ENCODE measurements around the gene BAG5. TPM values are rescaled to one million over a fixed set of nuclear protein-coding genes. Genes with fewer than 3 reads are reported as not detected.

BAG5 gene
- total RNA-seq, 4 donors from 2014 or later, result 13.8 to 43.6 (median 33.1) TPM

DNA sequence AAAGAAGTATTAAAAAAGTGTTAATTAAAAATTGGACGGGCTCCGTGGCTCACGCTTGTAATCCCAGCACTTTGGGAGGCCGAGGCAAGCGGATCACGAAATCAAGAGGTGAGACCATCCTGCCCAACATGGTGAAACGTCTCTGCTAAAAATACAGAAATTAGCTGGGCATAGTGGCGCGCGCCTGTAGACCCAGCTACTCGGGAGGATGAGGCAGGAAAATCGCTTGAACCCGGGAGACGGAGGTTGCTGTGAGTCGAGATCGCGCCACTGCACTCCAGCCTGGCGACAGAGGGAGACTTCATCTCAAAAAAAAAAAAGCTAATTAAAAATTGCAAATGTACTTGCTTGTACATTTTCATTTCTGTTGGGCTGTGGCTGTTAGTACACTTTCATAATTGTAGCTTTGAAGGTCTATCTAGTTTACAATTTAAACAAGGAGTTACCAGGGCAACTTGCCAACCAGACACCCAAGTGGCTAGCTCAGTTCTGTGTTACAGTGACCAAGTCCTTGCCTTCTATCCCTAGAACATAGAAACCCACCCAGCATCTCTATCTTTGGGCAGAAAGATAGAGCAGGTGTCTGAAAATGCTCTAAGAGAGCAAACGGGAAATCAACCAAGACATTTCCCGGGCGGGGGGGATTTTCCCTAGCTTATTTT lies 1.5 kb upstream of the BAG5 start:
- Histone ChIP-seq H3K27me3 (no peaks in the 10 kb centered on the region), H3K36me3 (no peaks in the 10 kb centered on the region), H3K9me3 (no peaks in the 10 kb centered on the region), H3K4me3 (peak overlapping the region; percentile 68 to 98), H3K27ac (no peak overlapping the region), H3K4me1 (peaks cover 15 to 17% of the 10 kb centered on the region in 2 donors)
- intact Hi-C loops (cut with DNase I; ENCODE audit: low total_unique reads), result no loop called here
- no peak for DNase-seq
- TF ChIP-seq POLR2A (IDR thresholded peaks at IDR 0.05) (no peak), CTCF (IDR thresholded peaks at IDR 0.05) (no peak)

GRCh38 chr14:103563226-103563620 lies 766 bp upstream of the BAG5 start:
- peak overlapping the region; percentile 68 to 98 for H3K4me3 ChIP-seq
- H3K27ac ChIP-seq, result peak overlapping the region; percentile 95 to 96
- no peaks in the 10 kb centered on the region for H3K27me3 ChIP-seq
- H3K36me3 ChIP-seq, result no peaks in the 10 kb centered on the region
- H3K4me1 ChIP-seq, result peaks cover 17 to 20% of the 10 kb centered on the region in 2 donors
- intact Hi-C loops (cut with DNase I; ENCODE audit: low total_unique reads), result no loop called here
- DNase-seq, result no peak
- no peaks in the 10 kb centered on the region for H3K9me3 ChIP-seq
- no peak for TF ChIP-seq CTCF (IDR thresholded peaks at IDR 0.05)
- TF ChIP-seq POLR2A (IDR thresholded peaks at IDR 0.05), result no peak

DNA sequence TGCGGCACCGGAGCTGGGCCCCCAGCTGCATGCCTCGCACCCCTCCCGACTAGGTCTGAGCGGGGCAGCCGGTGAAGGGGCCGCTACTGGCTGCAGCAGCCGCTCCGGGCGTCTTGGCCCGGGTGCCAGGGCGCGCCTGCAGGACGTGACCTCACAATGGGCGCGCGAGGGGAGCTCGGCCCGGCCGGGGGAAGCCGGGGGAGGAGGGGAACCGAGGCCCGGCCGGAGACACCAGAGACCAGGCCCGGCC lies 353 bp downstream of the BAG5 start:
- no peak for TF ChIP-seq CTCF (IDR thresholded peaks at IDR 0.05)
- no peak for TF ChIP-seq POLR2A (IDR thresholded peaks at IDR 0.05)
- Histone ChIP-seq H3K4me1 (peaks cover 20 to 27% of the 10 kb centered on the region in 2 donors), H3K9me3 (no peaks in the 10 kb centered on the region), H3K36me3 (no peaks in the 10 kb centered on the region), H3K27me3 (no peaks in the 10 kb centered on the region), H3K4me3 (peak overlapping the region; percentile 68 to 98), H3K27ac (peak overlapping the region; percentile 95 to 96)
- intact Hi-C loops (cut with DNase I; ENCODE audit: low total_unique reads), result no loop called here
- peak in 1 of 2 donors; percentile 36 for DNase-seq

DNA sequence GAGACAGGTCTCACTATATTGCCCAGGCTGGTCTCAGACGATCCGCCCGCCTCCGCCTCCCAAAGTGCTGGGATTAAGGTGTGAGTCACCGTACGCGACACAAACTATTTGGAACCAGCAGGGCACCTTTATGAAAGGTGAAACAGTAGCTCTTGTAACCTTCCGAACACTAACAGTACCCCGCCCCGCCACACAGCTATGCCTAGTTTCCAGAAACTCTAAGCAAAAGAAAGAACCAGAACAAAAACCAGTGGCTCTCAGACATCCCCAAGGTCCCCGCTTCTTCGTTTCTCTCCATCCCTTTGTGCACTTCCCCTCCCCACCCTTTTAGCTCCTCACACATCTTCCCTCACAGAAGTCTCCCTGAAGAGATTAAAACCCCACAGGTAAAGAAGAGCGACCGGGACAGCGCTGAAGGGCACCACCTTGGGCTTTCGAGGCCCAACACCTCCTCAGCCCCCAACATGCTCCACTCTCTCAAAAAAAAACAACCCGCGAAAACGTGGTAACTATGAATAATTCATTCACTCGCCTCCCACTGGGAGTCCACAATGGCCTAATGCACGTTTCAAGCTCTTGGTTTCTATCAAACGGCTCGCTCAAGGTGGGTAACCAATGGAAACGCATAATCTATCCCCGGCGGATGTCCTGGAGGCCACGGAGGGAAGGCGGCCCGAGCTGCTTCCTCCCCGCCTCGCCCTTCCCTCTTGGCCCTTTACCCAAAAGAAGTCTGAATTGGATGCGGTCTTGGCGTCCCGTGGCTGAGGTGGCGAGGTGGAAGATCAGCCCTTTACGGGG lies 877 bp downstream of the BAG5 start:
- TF ChIP-seq POLR2A (IDR thresholded peaks at IDR 0.05) (no peak), CTCF (IDR thresholded peaks at IDR 0.05) (no peak)
- peaks cover 20 to 29% of the 10 kb centered on the region in 2 donors for H3K4me1 ChIP-seq
- H3K9me3 ChIP-seq, result no peaks in the 10 kb centered on the region
- H3K36me3 ChIP-seq, result no peaks in the 10 kb centered on the region
- peak overlapping the region; percentile 68 to 98 for H3K4me3 ChIP-seq
- H3K27me3 ChIP-seq, result no peaks in the 10 kb centered on the region
- H3K27ac ChIP-seq, result peak overlapping the region; percentile 95 to 96
- peak; percentile 47 to 49 for DNase-seq
- intact Hi-C loops (cut with DNase I; ENCODE audit: low total_unique reads), result no loop called here

DNA sequence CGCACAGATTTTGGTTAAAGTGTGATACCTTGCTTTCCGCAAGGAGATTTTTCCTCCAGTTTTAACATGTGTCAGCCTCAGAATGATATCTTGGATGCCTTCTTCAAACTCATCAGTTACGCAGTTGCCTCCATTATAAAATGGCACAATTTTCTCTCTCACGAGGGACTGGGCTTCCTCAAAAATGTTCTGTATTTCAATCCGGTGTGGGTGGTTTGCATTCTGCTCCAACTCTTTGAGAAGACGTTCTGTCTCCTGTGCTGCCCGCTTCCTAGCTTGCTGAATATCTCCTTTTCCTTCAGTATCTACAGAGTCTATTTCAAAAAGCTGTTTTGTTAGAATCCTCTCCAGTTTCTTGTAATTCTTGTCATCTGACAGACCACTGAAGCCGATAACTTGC lies 1.8 kb downstream of the BAG5 start:
- Histone ChIP-seq H3K27me3 (no peaks in the 10 kb centered on the region), H3K9me3 (no peaks in the 10 kb centered on the region), H3K36me3 (no peaks in the 10 kb centered on the region), H3K27ac (peak overlapping the region in 1 of 2 donors; percentile 95), H3K4me1 (peaks cover 20 to 29% of the 10 kb centered on the region in 2 donors), H3K4me3 (peak overlapping the region in 1 of 2 donors; percentile 98)
- TF ChIP-seq POLR2A (IDR thresholded peaks at IDR 0.05), result no peak
- intact Hi-C loops (cut with DNase I; ENCODE audit: low total_unique reads), result no loop called here
- DNase-seq, result no peak

Data from uterus (tissue), 4 donors.